Gastroesophageal sphincter (tissue), 4 donors: ENCODE measurements around the gene TTC24. TPM values are rescaled to one million over a fixed set of nuclear protein-coding genes. Genes with fewer than 3 reads are reported as not detected.
"Not testable (repeated sequence)": the region's sequence is repeated elsewhere in the genome, so short reads cannot be mapped to it uniquely, and the experiment has no call there.

Experiments
- ATAC-seq: fragments of 150-250 bp; one replicate; pipeline ENCODE4 v1.9.1; 2016; ENCODE audit warnings: mild to moderate bottlenecking, moderate library complexity
- H3K27ac ChIP-seq, 4 donors: fragments of 200-600 bp; sonication (generic) in 3 of 4; 1 replicate in 3 of 4; 2 replicates in 1 of 4; pipeline ENCODE4 v1.5.1; 2016 to 2019
- H3K27me3 ChIP-seq: fragments of 200-600 bp; sonication (generic); one replicate; pipeline ENCODE4 v1.5.1; 2019
- H3K36me3 ChIP-seq, 2 donors: fragments of 200-600 bp; sonication (generic); one replicate each; pipeline ENCODE4 v1.5.1; 2019; ENCODE audit warnings: control low read depth in 1 of 2
- H3K4me1 ChIP-seq, 3 donors: fragments of 200-600 bp; sonication (generic); 1 replicate in 2 of 3; 2 replicates in 1 of 3; pipeline ENCODE4 v1.5.1; 2016 to 2019; ENCODE audit warnings: control low read depth in 2 of 3
- H3K4me3 ChIP-seq, 2 donors: fragments of 200-600 bp; sonication (generic); one replicate each; pipeline ENCODE4 v1.5.1; 2019; ENCODE audit warnings: mild to moderate bottlenecking in 1 of 2, moderate library complexity in 1 of 2
- H3K9me3 ChIP-seq, 3 donors: fragments of 200-600 bp; sonication (generic); one replicate each; pipeline ENCODE4 v1.5.1; 2017 to 2019; ENCODE audit warnings: control low read depth in 2 of 3
- CTCF ChIP-seq, 4 experiments: fragments of 200-600 bp in 2 of 4; fragments of 450-650 bp in 2 of 4; sonication (generic) in 1 of 4; IDR thresholded peaks; one replicate each; pipeline ENCODE4 v1.5.1; 2017 to 2019; ENCODE audit warnings: antibody characterized with exemption in 4 of 4, mild to moderate bottlenecking in 2 of 4, moderate library complexity in 2 of 4
- EP300 ChIP-seq: sonication (generic); formaldehyde crosslinking; IDR thresholded peaks from one replicate; pipeline ENCODE4 v1.6.1; 2017; ENCODE audit warnings: antibody characterized with exemption, mild to moderate bottlenecking
- POLR2A ChIP-seq, 2 donors: fragments of 450-650 bp; IDR thresholded peaks; one replicate each; pipeline ENCODE4 v1.6.1; 2017; ENCODE audit warnings: antibody characterized with exemption in 2 of 2, mild to moderate bottlenecking in 2 of 2, moderate library complexity in 1 of 2
- POLR2AphosphoS5 ChIP-seq: sonication (generic); formaldehyde crosslinking; IDR thresholded peaks from one replicate; pipeline ENCODE4 v1.6.1; 2017; ENCODE audit warnings: antibody characterized with exemption
- WGBS, 2 donors: methylation state at CpG; one replicate each; pipeline ENCODE4 v1.1.5; 2018; ENCODE audit warnings: low coverage in 1 of 2; 5-methylcytosine and 5-hydroxymethylcytosine counted together
- total RNA-seq, 4 donors: library from RNA; depleted of rRNA; stranded (reverse); fragments of >200 nt; gene quantifications; one replicate each; pipeline ENCODE4 v1.1.0, GENCODE V29; 2016

The TTC24 gene
- total RNA-seq, 4 donors from 2014 or later: not detected

GRCh38 chr1:156549831-156550230 lies 29.7 kb upstream of the TTC24 start:
- no peaks in the 10 kb centered on the region for H3K9me3 ChIP-seq
- ATAC-seq: no peak
- WGBS, 2 donors: 80 to 100% methylated on average over 1 of the region's 1 CpG

GRCh38 chr1:156550346-156550745 lies 29.2 kb upstream of the TTC24 start:
- Histone ChIP-seq H3K4me1 (peaks cover 0 to 14% (median 0%) of the 10 kb centered on the region in 3 donors), H3K27me3 (no peaks in the 10 kb centered on the region), H3K36me3 (no peaks in the 10 kb centered on the region), H3K4me3 (no peak overlapping the region), H3K27ac (no peak overlapping the region), H3K9me3 (no peaks in the 10 kb centered on the region)
- no peak for ATAC-seq
- TF ChIP-seq EP300 (no peak), POLR2AphosphoS5 (no peak), CTCF (IDR thresholded peaks at IDR 0.05) (no peak), POLR2A (IDR thresholded peaks at IDR 0.05) (no peak)
- 91 to 100% methylated on average over 2 to 5 of the region's 5 CpGs for WGBS, 2 donors

More at GRCh38 chr1:156549831-156550230, 29.7 kb upstream of the TTC24 start:
- no peak overlapping the region for H3K27ac ChIP-seq
- no peak overlapping the region for H3K4me3 ChIP-seq
- no peaks in the 10 kb centered on the region for H3K27me3 ChIP-seq
- TF ChIP-seq POLR2AphosphoS5 (no peak), POLR2A (IDR thresholded peaks at IDR 0.05) (no peak), EP300 (no peak), CTCF (IDR thresholded peaks at IDR 0.05) (no peak)
- no peaks in the 10 kb centered on the region for H3K36me3 ChIP-seq
- peaks cover 0 to 14% (median 0%) of the 10 kb centered on the region in 3 donors for H3K4me1 ChIP-seq

- Histone ChIP-seq H3K9me3 (no peaks in the 10 kb centered on the region), H3K4me3 (no peak overlapping the region), H3K27me3 (no peaks in the 10 kb centered on the region), H3K4me1 (peaks cover 0 to 14% (median 0%) of the 10 kb centered on the region in 3 donors), H3K36me3 (no peaks in the 10 kb centered on the region), H3K27ac (no peak overlapping the region)
- 81 to 100% methylated on average over 1 to 3 of the region's 3 CpGs for WGBS, 2 donors
- no peak for ATAC-seq
- TF ChIP-seq CTCF (IDR thresholded peaks at IDR 0.05): no peak
- TF ChIP-seq POLR2A (IDR thresholded peaks at IDR 0.05): no peak
- no peak for TF ChIP-seq POLR2AphosphoS5
- no peak for TF ChIP-seq EP300
These were observed 28.4 kb upstream of the TTC24 start for GRCh38 chr1:156551066-156551643.

- Histone ChIP-seq H3K27ac (no peak overlapping the region), H3K36me3 (no peaks in the 10 kb centered on the region), H3K9me3 (no peaks in the 10 kb centered on the region), H3K4me3 (no peak overlapping the region), H3K27me3 (no peaks in the 10 kb centered on the region), H3K4me1 (peaks cover 0 to 14% (median 0%) of the 10 kb centered on the region in 3 donors)
- ATAC-seq: no peak
- 79 to 94% methylated on average over 2 to 4 of the region's 6 CpGs for WGBS, 2 donors
- no peak for TF ChIP-seq POLR2A (IDR thresholded peaks at IDR 0.05)
- no peak for TF ChIP-seq CTCF (IDR thresholded peaks at IDR 0.05)
- no peak for TF ChIP-seq POLR2AphosphoS5
- no peak for TF ChIP-seq EP300
These were observed 27.7 kb upstream of the TTC24 start for GRCh38 chr1:156551869-156552268.

- Histone ChIP-seq H3K4me1 (peaks cover 0 to 14% (median 0%) of the 10 kb centered on the region in 3 donors), H3K27ac (no peak overlapping the region), H3K36me3 (no peaks in the 10 kb centered on the region), H3K9me3 (no peaks in the 10 kb centered on the region), H3K4me3 (no peak overlapping the region), H3K27me3 (no peaks in the 10 kb centered on the region)
- TF ChIP-seq POLR2A (IDR thresholded peaks at IDR 0.05): no peak
- no peak for TF ChIP-seq POLR2AphosphoS5
- no peak for TF ChIP-seq EP300
- no peak for TF ChIP-seq CTCF (IDR thresholded peaks at IDR 0.05)
- no peak for ATAC-seq
- 74% methylated on average over 5 of the region's 5 CpGs; no CpG with 5 or more reads in 1 of the 2 donors for WGBS, 2 donors
These were observed 27.0 kb upstream of the TTC24 start for GRCh38 chr1:156552518-156552917.

GRCh38 chr1:156552937-156553336 lies 26.6 kb upstream of the TTC24 start:
- peak; percentile 48 for ATAC-seq
- H3K36me3 ChIP-seq, H3K27ac ChIP-seq, H3K9me3 ChIP-seq, H3K4me3 ChIP-seq, H3K27me3 ChIP-seq: not testable (repeated sequence)
- H3K4me1 ChIP-seq: peaks cover 0 to 14% (median 0%) of the 10 kb centered on the region in 3 donors
- 87 to 100% methylated on average over 1 to 4 of the region's 4 CpGs for WGBS, 2 donors
